Activated CD8-positive, alpha-beta memory T cell treated with anti-CD3 and anti-CD28 coated beads, Interleukin-2, amount 50 U/mL, for 4 hours (primary cell): ENCODE measurements around the gene CXXC5.
"Not testable (repeated sequence)": the region's sequence is repeated elsewhere in the genome, so short reads cannot be mapped to it uniquely, and the experiment has no call there.

ENCODE experiments used
- DNase-seq: peaks from one replicate; pipeline ENCODE4 v3.0.0-alpha.2; 2020

CXXC5 gene

GRCh38 chr5:139718403-139718802 lies 70.3 kb downstream of the CXXC5 start:
- DNase-seq, result not testable (repeated sequence)

- not testable (repeated sequence) for DNase-seq
Measured at GRCh38 chr5:139719970-139720369, 71.8 kb downstream of the CXXC5 start.

GRCh38 chr5:139723986-139724587 lies 75.9 kb downstream of the CXXC5 start:
- DNase-seq, result no peak

- DNase-seq, result no peak
Measured at GRCh38 chr5:139725073-139725830, 77.1 kb downstream of the CXXC5 start.

- DNase-seq, result no peak
Measured at GRCh38 chr5:139726248-139726647, 78.1 kb downstream of the CXXC5 start.

- not testable (repeated sequence) for DNase-seq
Measured at GRCh38 chr5:139727615-139728014, 79.5 kb downstream of the CXXC5 start.

- no peak for DNase-seq
Measured at GRCh38 chr5:139731281-139731680, 83.1 kb downstream of the CXXC5 start.

- DNase-seq, result no peak
Measured at GRCh38 chr5:139732019-139732418, 83.9 kb downstream of the CXXC5 start.

- DNase-seq, result no peak
Measured at GRCh38 chr5:139733010-139733688, 85.0 kb downstream of the CXXC5 start.
